Measurements from ENCODE around the gene DMWD.

DNA sequence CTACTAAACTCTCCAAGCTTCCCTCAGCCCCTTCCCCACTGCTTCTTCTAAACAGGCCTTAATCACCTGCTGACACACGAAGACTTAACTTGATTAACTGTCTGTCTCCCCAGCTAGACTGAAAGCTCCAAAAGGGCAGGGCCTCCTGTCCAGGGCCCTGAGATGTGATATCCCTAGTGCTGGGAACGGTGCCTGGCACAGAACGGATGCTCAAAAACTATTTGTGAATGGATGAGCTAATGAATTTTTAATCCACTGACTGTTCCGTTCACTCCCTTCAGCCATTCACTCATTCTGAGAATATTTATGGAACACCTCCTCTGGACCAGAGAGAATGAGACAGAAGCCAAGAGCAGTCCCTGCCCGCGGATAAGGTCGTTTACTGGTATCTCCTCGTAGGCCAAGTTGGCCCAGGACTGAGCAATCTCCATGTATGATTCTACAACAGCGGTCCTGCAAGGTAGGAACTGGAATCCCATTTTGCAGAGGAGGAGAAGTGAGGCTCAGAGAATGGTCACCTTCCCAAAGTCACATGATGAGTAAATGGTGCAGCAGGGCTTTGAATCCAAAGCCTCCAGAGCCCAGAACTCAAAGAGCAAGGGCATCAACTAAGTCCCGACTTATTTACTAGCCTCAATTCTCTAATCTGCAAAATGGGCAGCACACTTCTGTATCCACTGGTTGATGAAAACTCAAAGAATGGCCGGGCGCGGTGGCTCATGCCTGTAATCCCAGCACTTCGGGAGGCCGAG, 3.4 kb downstream of the DMWD start:
- TF ChIP-seq POLR2AphosphoS5 (IDR thresholded peaks at IDR 0.05; ENCODE audit: low read depth, low read length), result no peak
- TF ChIP-seq, protein P1, sequence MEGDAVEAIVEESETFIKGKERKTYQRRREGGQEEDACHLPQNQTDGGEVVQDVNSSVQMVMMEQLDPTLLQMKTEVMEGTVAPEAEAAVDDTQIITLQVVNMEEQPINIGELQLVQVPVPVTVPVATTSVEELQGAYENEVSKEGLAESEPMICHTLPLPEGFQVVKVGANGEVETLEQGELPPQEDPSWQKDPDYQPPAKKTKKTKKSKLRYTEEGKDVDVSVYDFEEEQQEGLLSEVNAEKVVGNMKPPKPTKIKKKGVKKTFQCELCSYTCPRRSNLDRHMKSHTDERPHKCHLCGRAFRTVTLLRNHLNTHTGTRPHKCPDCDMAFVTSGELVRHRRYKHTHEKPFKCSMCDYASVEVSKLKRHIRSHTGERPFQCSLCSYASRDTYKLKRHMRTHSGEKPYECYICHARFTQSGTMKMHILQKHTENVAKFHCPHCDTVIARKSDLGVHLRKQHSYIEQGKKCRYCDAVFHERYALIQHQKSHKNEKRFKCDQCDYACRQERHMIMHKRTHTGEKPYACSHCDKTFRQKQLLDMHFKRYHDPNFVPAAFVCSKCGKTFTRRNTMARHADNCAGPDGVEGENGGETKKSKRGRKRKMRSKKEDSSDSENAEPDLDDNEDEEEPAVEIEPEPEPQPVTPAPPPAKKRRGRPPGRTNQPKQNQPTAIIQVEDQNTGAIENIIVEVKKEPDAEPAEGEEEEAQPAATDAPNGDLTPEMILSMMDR (IDR thresholded peaks at IDR 0.05), result no peak
- no peak for TF ChIP-seq SIN3A (IDR thresholded peaks at IDR 0.05; ENCODE audit: borderline replicate concordance, insufficient read depth, low read depth, low read length)
- TF ChIP-seq, protein P2, sequence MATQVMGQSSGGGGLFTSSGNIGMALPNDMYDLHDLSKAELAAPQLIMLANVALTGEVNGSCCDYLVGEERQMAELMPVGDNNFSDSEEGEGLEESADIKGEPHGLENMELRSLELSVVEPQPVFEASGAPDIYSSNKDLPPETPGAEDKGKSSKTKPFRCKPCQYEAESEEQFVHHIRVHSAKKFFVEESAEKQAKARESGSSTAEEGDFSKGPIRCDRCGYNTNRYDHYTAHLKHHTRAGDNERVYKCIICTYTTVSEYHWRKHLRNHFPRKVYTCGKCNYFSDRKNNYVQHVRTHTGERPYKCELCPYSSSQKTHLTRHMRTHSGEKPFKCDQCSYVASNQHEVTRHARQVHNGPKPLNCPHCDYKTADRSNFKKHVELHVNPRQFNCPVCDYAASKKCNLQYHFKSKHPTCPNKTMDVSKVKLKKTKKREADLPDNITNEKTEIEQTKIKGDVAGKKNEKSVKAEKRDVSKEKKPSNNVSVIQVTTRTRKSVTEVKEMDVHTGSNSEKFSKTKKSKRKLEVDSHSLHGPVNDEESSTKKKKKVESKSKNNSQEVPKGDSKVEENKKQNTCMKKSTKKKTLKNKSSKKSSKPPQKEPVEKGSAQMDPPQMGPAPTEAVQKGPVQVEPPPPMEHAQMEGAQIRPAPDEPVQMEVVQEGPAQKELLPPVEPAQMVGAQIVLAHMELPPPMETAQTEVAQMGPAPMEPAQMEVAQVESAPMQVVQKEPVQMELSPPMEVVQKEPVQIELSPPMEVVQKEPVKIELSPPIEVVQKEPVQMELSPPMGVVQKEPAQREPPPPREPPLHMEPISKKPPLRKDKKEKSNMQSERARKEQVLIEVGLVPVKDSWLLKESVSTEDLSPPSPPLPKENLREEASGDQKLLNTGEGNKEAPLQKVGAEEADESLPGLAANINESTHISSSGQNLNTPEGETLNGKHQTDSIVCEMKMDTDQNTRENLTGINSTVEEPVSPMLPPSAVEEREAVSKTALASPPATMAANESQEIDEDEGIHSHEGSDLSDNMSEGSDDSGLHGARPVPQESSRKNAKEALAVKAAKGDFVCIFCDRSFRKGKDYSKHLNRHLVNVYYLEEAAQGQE (IDR thresholded peaks at IDR 0.05; ENCODE audit: insufficient read depth in 1 of 2, low read depth in 2 of 2, low read length in 1 of 2), result no peak
- TF ChIP-seq TCF7L2 (IDR thresholded peaks at IDR 0.05; ENCODE audit: low read depth, low read length), result no peak
